Measurements from ENCODE around the gene CCND3. TPM values are rescaled to one million over a fixed set of nuclear protein-coding genes. Genes with fewer than 3 reads are reported as not detected.

CCND3 gene
- total and polyA plus RNA-seq, 10 of the 15 experiments (the other 5 are each of a cell fraction or from before 2014, with no cell fraction given), result 6.0 to 86.4 (median 31.5) TPM

DNA sequence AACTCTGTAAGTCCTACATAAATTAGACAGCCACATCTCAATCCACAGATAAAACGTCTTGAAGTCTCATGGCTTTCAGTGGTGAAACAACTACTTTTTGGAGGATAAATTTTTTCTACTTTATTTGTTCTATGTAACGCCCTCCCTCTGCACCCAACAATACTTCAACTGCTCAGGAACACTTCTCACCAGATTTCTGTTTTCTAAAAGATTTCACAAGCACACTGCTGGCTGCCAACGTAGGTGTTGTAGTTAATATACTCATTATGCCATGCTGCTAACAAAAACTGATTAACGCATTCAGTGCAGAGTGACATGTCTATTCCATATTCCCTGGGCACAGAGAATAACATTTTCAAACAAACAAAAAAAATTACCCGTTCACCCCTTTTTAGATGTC lies 56.7 kb downstream of the CCND3 start (continued):
- TF ChIP-seq, protein P1, sequence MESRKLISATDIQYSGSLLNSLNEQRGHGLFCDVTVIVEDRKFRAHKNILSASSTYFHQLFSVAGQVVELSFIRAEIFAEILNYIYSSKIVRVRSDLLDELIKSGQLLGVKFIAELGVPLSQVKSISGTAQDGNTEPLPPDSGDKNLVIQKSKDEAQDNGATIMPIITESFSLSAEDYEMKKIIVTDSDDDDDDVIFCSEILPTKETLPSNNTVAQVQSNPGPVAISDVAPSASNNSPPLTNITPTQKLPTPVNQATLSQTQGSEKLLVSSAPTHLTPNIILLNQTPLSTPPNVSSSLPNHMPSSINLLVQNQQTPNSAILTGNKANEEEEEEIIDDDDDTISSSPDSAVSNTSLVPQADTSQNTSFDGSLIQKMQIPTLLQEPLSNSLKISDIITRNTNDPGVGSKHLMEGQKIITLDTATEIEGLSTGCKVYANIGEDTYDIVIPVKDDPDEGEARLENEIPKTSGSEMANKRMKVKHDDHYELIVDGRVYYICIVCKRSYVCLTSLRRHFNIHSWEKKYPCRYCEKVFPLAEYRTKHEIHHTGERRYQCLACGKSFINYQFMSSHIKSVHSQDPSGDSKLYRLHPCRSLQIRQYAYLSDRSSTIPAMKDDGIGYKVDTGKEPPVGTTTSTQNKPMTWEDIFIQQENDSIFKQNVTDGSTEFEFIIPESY (IDR thresholded peaks at IDR 0.05), result no peak

Small RNAs within 50 kb of the gene (small RNA-seq; reads per million reads assigned to genes)
- not detected for gene RF00019

Other genes starting within 250 kb of the CCND3 start
Only the 7 nearest of the 11 such genes appear.
- 1.4 and 2.1 TPM in 2 replicates for gene FRS3, start 161.9 kb downstream of the CCND3 start, total RNA-seq (2014; rRNA removed)
- gene FRS3, start 161.9 kb downstream of the CCND3 start, total RNA-seq (2014; rRNA removed; fragmentation: Illumina TruSeq; extraction: Trizol), result 1.3 TPM in 2 replicates
- 3.2 and 3.6 TPM in 2 replicates for gene FRS3, start 161.9 kb downstream of the CCND3 start, total RNA-seq (2021)
- gene FRS3, start 161.9 kb downstream of the CCND3 start, polyA plus RNA-seq (2011; rRNA removed), result 1.7 and 2.1 TPM in 2 replicates
- gene FRS3, start 161.9 kb downstream of the CCND3 start, polyA plus RNA-seq (2014; fragmentation: Illumina TruSeq; extraction: Trizol), result 0.16 and 1.2 TPM in 2 replicates
- under 1 TPM; 0.05 to 0.09 TPM for gene FRS3, start 161.9 kb downstream of the CCND3 start, polyA plus RNA-seq (2014; fragmentation: Nextera tagmentation; extraction: Ambion mirVana)
- 3.4 and 3.8 TPM in 2 replicates for gene FRS3, start 161.9 kb downstream of the CCND3 start, polyA plus RNA-seq (2014; rRNA removed)
- gene FRS3, start 161.9 kb downstream of the CCND3 start, polyA plus RNA-seq (2016; fragmentation: Nextera tagmentation; extraction: Ambion mirVana), result 1 to 10 TPM; 1.4 to 2.7 TPM
- gene PRICKLE4, start 161.0 kb downstream of the CCND3 start, total RNA-seq (2014; rRNA removed), result 0.85 TPM in 1 of 2 replicates, not detected in the other
- not detected in 2 replicates for gene PRICKLE4, start 161.0 kb downstream of the CCND3 start, total RNA-seq (2014; rRNA removed; fragmentation: Illumina TruSeq; extraction: Trizol)
- 0.37 TPM in 1 of 2 replicates, not detected in the other for gene PRICKLE4, start 161.0 kb downstream of the CCND3 start, total RNA-seq (2021)
- not detected in 2 replicates for gene PRICKLE4, start 161.0 kb downstream of the CCND3 start, polyA plus RNA-seq (2011; rRNA removed)
- not detected in 2 replicates for gene PRICKLE4, start 161.0 kb downstream of the CCND3 start, polyA plus RNA-seq (2014; fragmentation: Illumina TruSeq; extraction: Trizol)
- gene PRICKLE4, start 161.0 kb downstream of the CCND3 start, polyA plus RNA-seq (2014; fragmentation: Nextera tagmentation; extraction: Ambion mirVana), result not detected
- not detected in 2 replicates for gene PRICKLE4, start 161.0 kb downstream of the CCND3 start, polyA plus RNA-seq (2014; rRNA removed)
- under 1 TPM; 0.33 to 0.35 TPM for gene PRICKLE4, start 161.0 kb downstream of the CCND3 start, polyA plus RNA-seq (2016; fragmentation: Nextera tagmentation; extraction: Ambion mirVana)
- 206 TPM in 2 replicates for gene TOMM6, start 154.1 kb downstream of the CCND3 start, total RNA-seq (2014; rRNA removed)
- gene TOMM6, start 154.1 kb downstream of the CCND3 start, total RNA-seq (2014; rRNA removed; fragmentation: Illumina TruSeq; extraction: Trizol), result 290 and 315 TPM in 2 replicates
- gene TOMM6, start 154.1 kb downstream of the CCND3 start, total RNA-seq (2021), result 262 and 265 TPM in 2 replicates
- gene TOMM6, start 154.1 kb downstream of the CCND3 start, polyA plus RNA-seq (2011; rRNA removed), result 288 and 289 TPM in 2 replicates
- 746 and 940 TPM in 2 replicates for gene TOMM6, start 154.1 kb downstream of the CCND3 start, polyA plus RNA-seq (2014; fragmentation: Illumina TruSeq; extraction: Trizol)
- gene TOMM6, start 154.1 kb downstream of the CCND3 start, polyA plus RNA-seq (2014; fragmentation: Nextera tagmentation; extraction: Ambion mirVana), result 100 to 1,000 TPM; 653 to 729 TPM
- gene TOMM6, start 154.1 kb downstream of the CCND3 start, polyA plus RNA-seq (2014; rRNA removed), result 283 and 357 TPM in 2 replicates
- 100 to 1,000 TPM; 538 to 566 TPM for gene TOMM6, start 154.1 kb downstream of the CCND3 start, polyA plus RNA-seq (2016; fragmentation: Nextera tagmentation; extraction: Ambion mirVana)
- gene USP49, start 46.4 kb downstream of the CCND3 start, total RNA-seq (2014; rRNA removed), result 2.7 and 3.4 TPM in 2 replicates
- gene USP49, start 46.4 kb downstream of the CCND3 start, total RNA-seq (2014; rRNA removed; fragmentation: Illumina TruSeq; extraction: Trizol), result 5.2 and 5.4 TPM in 2 replicates
- 7.7 TPM in 2 replicates for gene USP49, start 46.4 kb downstream of the CCND3 start, total RNA-seq (2021)
- 6.5 and 7.6 TPM in 2 replicates for gene USP49, start 46.4 kb downstream of the CCND3 start, polyA plus RNA-seq (2011; rRNA removed)
- gene USP49, start 46.4 kb downstream of the CCND3 start, polyA plus RNA-seq (2014; fragmentation: Illumina TruSeq; extraction: Trizol), result 7.6 and 9.2 TPM in 2 replicates
- 1 to 10 TPM; 1.0 TPM for gene USP49, start 46.4 kb downstream of the CCND3 start, polyA plus RNA-seq (2014; fragmentation: Nextera tagmentation; extraction: Ambion mirVana)
- 6.0 and 6.8 TPM in 2 replicates for gene USP49, start 46.4 kb downstream of the CCND3 start, polyA plus RNA-seq (2014; rRNA removed)
- gene USP49, start 46.4 kb downstream of the CCND3 start, polyA plus RNA-seq (2016; fragmentation: Nextera tagmentation; extraction: Ambion mirVana), result 1 to 10 TPM; 3.2 TPM
- gene MED20, start 20.7 kb downstream of the CCND3 start, total RNA-seq (2014; rRNA removed), result 13.4 and 14.4 TPM in 2 replicates
- 14.2 and 15.3 TPM in 2 replicates for gene MED20, start 20.7 kb downstream of the CCND3 start, total RNA-seq (2014; rRNA removed; fragmentation: Illumina TruSeq; extraction: Trizol)
- 16.6 and 17.2 TPM in 2 replicates for gene MED20, start 20.7 kb downstream of the CCND3 start, total RNA-seq (2021)
- gene MED20, start 20.7 kb downstream of the CCND3 start, polyA plus RNA-seq (2011; rRNA removed), result 24.8 TPM in 2 replicates
- gene MED20, start 20.7 kb downstream of the CCND3 start, polyA plus RNA-seq (2014; fragmentation: Illumina TruSeq; extraction: Trizol), result 17.7 and 19.2 TPM in 2 replicates
- 10 to 100 TPM; 15.9 to 21.7 TPM for gene MED20, start 20.7 kb downstream of the CCND3 start, polyA plus RNA-seq (2014; fragmentation: Nextera tagmentation; extraction: Ambion mirVana)
- gene MED20, start 20.7 kb downstream of the CCND3 start, polyA plus RNA-seq (2014; rRNA removed), result 11.1 and 15.1 TPM in 2 replicates
- 10 to 100 TPM; 20.4 to 21.0 TPM for gene MED20, start 20.7 kb downstream of the CCND3 start, polyA plus RNA-seq (2016; fragmentation: Nextera tagmentation; extraction: Ambion mirVana)
- 15.6 and 17.8 TPM in 2 replicates for gene BYSL, start 20.3 kb downstream of the CCND3 start, total RNA-seq (2014; rRNA removed)
- 19.0 and 21.2 TPM in 2 replicates for gene BYSL, start 20.3 kb downstream of the CCND3 start, total RNA-seq (2014; rRNA removed; fragmentation: Illumina TruSeq; extraction: Trizol)
- 43.8 and 48.6 TPM in 2 replicates for gene BYSL, start 20.3 kb downstream of the CCND3 start, total RNA-seq (2021)
- gene BYSL, start 20.3 kb downstream of the CCND3 start, polyA plus RNA-seq (2011; rRNA removed), result 19.2 and 34.5 TPM in 2 replicates
- gene BYSL, start 20.3 kb downstream of the CCND3 start, polyA plus RNA-seq (2014; fragmentation: Illumina TruSeq; extraction: Trizol), result 24.7 and 31.4 TPM in 2 replicates
- gene BYSL, start 20.3 kb downstream of the CCND3 start, polyA plus RNA-seq (2014; fragmentation: Nextera tagmentation; extraction: Ambion mirVana), result 10 to 100 TPM; 12.6 to 28.4 TPM
- 48.5 and 56.4 TPM in 2 replicates for gene BYSL, start 20.3 kb downstream of the CCND3 start, polyA plus RNA-seq (2014; rRNA removed)
- 10 to 100 TPM; 39.7 to 51.1 TPM for gene BYSL, start 20.3 kb downstream of the CCND3 start, polyA plus RNA-seq (2016; fragmentation: Nextera tagmentation; extraction: Ambion mirVana)
- 14.6 and 22.8 TPM in 2 replicates for gene TAF8, start 108.7 kb upstream of the CCND3 start, total RNA-seq (2014; rRNA removed)
- gene TAF8, start 108.7 kb upstream of the CCND3 start, total RNA-seq (2014; rRNA removed; fragmentation: Illumina TruSeq; extraction: Trizol), result 17.1 and 18.6 TPM in 2 replicates
- gene TAF8, start 108.7 kb upstream of the CCND3 start, total RNA-seq (2021), result 24.2 and 26.2 TPM in 2 replicates
- gene TAF8, start 108.7 kb upstream of the CCND3 start, polyA plus RNA-seq (2011; rRNA removed), result 23.2 and 30.9 TPM in 2 replicates
- gene TAF8, start 108.7 kb upstream of the CCND3 start, polyA plus RNA-seq (2014; fragmentation: Illumina TruSeq; extraction: Trizol), result 11.7 and 21.2 TPM in 2 replicates
- 10 to 100 TPM; 17.5 to 25.5 TPM for gene TAF8, start 108.7 kb upstream of the CCND3 start, polyA plus RNA-seq (2014; fragmentation: Nextera tagmentation; extraction: Ambion mirVana)
- 24.8 and 26.5 TPM in 2 replicates for gene TAF8, start 108.7 kb upstream of the CCND3 start, polyA plus RNA-seq (2014; rRNA removed)
- 10 to 100 TPM; 11.7 to 15.3 TPM for gene TAF8, start 108.7 kb upstream of the CCND3 start, polyA plus RNA-seq (2016; fragmentation: Nextera tagmentation; extraction: Ambion mirVana)

Measured in GM12878 (cell line).